T47D (cell line): ENCODE data around the gene HOXB8.
A peak's percentile ranks its signal among the peaks of the same experiment; 100 is the strongest.

Source experiments
- DNase-seq, 2 experiments: peaks; one replicate each; pipeline versions ENCODE4 v3.0.0 to v3.0.0-alpha.2; 2011 to 2012; ENCODE audit warnings: low read depth in 1 of 2, low spot score in 1 of 2
- JUND ChIP-seq: IDR thresholded peaks from 2 replicates; pipeline ENCODE4 v1.6.1; 2012; ENCODE audit warnings: low read depth
- in situ Hi-C: cut with HindIII; loops from 2 replicates; pipeline ENCODE4 v1.10.0; 2016; ENCODE audit warnings: low sequenced_read_pairs, low pct_unique_long_range_greater_than_20kb

Gene HOXB8

GRCh38 chr17:48597778-48598631, 17.1 kb downstream of the HOXB8 start:
- DNase-seq, result peak; percentile 67 to 88
- in situ Hi-C loops, result no loop called here
- no peak for TF ChIP-seq JUND

- no peak for DNase-seq
- TF ChIP-seq JUND, result no peak
- in situ Hi-C loops, result no loop called here
These were observed 17.6 kb downstream of the HOXB8 start for GRCh38 chr17:48597528-48597777.

- in situ Hi-C loops, result no loop called here
- TF ChIP-seq JUND, result no peak
- no peak for DNase-seq
These were observed 18.2 kb downstream of the HOXB8 start for GRCh38 chr17:48596735-48597527.

DNA sequence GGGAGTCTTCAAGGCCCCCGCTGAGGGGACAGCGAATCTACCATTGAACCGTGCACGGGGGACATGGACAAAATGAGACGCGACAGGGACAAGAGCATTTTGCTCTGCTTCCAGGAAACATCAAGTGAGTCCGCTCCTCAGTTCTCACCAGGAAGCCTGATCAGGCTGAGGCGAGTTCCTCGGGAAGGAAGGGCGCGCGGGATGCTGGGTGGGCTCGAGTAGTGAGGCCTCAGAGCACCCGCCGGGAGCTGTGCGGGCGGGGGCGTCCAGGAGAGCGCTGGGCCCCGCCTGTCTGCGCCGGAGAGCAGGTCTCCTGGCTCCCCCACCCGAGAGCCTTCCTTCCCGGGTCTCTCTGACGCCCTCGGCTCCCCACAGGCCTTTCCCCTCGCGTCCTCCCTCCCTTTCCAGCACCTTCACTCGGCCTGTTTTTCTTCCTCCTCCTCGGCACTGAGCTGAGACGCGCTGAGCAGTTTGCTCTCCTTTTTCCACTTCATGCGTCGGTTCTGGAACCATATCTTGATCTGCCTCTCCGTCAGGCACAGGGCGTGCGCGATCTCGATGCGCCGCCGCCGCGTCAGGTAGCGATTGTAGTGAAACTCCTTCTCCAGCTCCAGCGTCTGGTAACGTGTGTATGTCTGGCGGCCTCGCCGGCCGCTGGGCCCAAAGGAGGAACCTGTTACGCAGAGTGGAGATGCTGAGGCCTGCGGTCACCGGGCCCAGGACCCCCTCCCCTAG, 18.9 kb downstream of the HOXB8 start:
- no peak for DNase-seq
- in situ Hi-C loops, result no loop called here
- TF ChIP-seq JUND, result no peak

DNA sequence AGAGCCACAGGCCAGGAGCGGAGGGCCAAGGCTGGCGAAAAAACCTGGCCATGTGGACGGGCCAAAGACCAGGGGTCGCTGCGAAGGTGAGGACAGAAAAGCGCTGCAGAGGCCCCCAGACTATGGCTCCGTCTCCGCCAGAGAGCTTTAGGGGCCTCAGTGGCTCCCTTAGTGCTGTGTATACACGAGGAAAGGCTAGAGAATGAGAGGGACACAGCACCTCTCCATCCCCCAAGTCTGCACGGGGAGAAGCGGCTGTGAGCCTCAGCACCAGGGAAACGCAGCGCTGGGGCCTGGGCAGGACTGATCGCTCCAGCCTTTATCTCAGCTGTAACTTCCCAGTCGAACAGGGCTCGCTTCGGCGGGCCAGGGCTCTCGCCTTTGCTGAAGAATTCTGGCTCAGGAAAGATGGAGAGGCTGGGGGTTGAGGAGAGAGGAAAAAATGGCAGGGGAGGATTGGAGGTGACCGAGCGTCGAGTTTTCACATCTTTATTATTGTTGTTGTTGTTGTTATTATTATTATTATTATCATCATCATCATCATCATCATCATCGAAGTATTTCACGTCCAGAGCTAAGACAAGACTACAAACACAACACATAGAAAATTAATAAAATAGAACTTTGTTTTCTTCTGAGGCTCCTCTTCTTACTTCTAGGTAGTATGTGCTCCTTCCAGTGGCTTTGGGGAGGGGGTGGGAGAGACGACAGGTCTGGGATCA, 19.7 kb downstream of the HOXB8 start:
- in situ Hi-C loops, result no loop called here
- DNase-seq, result no peak
- no peak for TF ChIP-seq JUND

DNA sequence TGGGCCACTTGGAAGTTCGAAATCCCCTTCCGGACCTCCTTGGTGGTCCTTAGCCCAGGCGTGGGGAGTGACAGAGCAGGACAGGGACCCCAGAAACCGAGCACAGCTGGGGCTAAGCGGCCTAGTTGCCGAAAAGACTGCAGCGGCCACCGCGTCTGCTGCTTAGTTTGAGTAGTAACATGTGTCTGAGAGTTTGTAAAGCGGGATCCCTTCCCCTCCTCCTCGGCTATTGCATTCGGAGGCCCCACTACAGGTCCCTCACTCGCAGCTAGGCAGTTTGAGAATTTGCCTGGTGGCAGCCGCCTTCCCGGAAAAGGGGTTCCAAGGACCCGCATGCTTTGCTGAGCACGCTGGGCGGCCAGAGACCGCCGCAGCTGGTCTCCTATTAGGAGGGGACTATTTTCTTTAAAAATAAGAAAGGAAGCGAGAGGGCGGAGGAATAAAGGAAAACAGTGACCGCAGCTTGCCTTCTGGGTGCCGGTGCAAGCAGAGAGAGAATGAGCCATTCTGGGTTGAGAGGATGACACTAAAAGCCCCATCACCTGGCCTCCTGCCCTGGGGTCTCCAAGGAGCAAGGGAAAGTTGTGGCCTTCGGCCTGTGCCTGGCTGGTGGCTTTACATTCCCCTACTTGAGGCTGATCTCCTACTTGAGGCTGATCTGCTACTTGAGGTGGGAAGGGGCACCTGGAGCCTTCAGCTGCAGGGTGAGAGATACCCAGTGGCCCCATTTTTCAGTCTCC, 20.4 kb downstream of the HOXB8 start:
- TF ChIP-seq JUND, result no peak
- in situ Hi-C loops, result no loop called here
- DNase-seq, result no peak

- DNase-seq, result peak; percentile 85 to 96
- no peak for TF ChIP-seq JUND
- in situ Hi-C loops, result no loop called here
These were observed 21.1 kb downstream of the HOXB8 start for GRCh38 chr17:48593840-48594537.

DNA sequence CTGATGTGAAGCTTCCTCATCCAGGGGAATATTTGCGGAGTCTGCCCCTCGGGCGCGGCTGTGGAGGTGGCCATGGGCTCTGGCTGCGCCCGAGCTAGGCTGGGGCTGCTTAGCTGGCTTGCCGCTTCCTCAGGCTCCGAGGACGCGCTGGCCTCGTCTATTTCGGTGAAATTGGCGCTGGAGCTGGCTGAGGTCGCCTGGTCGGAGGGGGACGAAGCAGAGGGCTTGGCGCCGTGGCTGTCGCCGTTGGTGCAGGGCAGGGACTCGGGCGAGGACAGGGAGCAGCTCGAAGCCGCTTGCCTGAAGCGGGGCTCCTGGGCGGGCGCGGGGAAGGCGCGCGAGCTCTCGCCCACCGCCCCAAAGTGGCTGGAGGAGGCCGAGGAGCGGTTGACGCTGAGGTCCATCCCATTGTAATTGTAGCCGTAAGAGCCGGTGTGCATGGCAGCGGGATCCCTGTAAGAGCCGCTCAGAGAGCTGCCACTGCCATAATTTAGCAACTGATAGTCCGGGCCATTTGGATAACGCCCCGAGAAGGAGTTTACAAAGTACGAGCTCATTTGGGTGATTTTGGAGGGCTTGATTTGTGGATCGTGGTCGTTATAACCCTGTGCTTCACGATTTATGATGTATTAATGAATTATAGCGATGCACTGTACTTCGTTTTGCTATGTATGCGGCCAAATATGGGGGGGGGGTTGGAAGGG, 21.8 kb downstream of the HOXB8 start, which contains the start of gene HOXB5:
Gene HOXB5 (minus strand): TSS at position 654 of the 704 bp plus-strand sequence. CDS start 97 bp downstream, at position 557.
- peak in 1 of 2 experiments; percentile 47 for DNase-seq
- in situ Hi-C loops, result no loop called here
- no peak for TF ChIP-seq JUND

DNA sequence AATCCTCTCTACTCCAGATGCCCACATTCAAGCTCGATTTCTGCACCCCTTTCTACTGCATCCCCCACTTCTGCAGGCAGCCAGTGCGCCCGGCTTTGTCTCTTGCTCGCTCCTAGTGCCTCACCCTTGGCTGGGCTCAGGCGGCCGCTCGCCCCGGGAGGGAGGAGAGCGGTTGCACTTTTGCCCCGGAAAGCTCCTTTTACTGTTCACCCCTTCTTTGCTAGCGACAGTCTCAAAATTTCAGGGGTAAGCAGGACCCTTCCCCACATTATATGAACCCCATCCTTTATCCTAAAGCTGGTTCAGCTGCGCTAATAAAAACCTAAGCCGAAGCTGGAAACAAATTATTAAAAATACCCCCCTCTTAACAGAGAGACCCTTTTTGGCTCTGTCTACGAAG, 22.5 kb downstream of the HOXB8 start:
- DNase-seq, result no peak
- in situ Hi-C loops, result no loop called here
- no peak for TF ChIP-seq JUND

DNA sequence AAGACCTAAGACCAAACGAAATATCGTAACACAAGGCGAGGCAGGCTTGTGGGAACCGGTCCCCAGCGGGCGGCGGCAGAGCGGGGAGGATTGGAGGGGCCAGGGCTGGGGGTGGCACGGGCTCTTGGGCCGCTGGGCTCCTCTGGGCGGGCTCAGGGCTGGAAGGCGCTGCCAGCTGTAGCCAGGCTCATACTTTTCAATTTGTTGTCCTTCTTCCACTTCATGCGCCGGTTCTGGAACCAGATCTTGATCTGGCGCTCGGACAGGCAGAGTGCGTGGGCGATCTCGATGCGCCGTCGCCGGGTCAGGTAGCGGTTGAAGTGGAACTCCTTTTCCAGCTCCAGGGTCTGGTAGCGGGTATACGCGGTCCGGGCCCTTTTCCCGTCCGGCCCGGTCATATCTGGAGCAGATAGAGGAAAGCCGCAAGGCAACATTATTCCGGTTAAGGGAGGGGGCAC, 23.0 kb downstream of the HOXB8 start:
- in situ Hi-C loops, result no loop called here
- TF ChIP-seq JUND, result no peak
- no peak for DNase-seq
